ENCODE results near the gene IL1RAPL1. TPM values are rescaled to one million over a fixed set of nuclear protein-coding genes. Genes with fewer than 3 reads are reported as not detected.

IL1RAPL1 gene
- total RNA-seq, 1 donor from 2014 or later, result not detected

- FAIRE-seq, result no peak
- no peak for TF ChIP-seq CTCF (IDR thresholded peaks at IDR 0.05; ENCODE audit: insufficient read depth, low read length, severe bottlenecking)
- H3K4me3 ChIP-seq (ENCODE audit: low read depth, low read length), result no peak overlapping the region
- peak; percentile 1 for DNase-seq (ENCODE audit: low read depth)
- H3K27me3 ChIP-seq (ENCODE audit: control insufficient read depth, insufficient read depth, low read length), result no peaks in the 10 kb centered on the region
- H3K36me3 ChIP-seq (ENCODE audit: control insufficient read depth, insufficient read depth, low read length), result no peaks in the 10 kb centered on the region
Measured at GRCh38 chrX:29431895-29432294, 844.6 kb downstream of the IL1RAPL1 start.

GRCh38 chrX:29432534-29432933 is 845.3 kb downstream of the IL1RAPL1 start:
- FAIRE-seq (no peak), DNase-seq (ENCODE audit: low read depth) (peak; percentile 17)
- H3K36me3 ChIP-seq (ENCODE audit: control insufficient read depth, insufficient read depth, low read length), result no peaks in the 10 kb centered on the region
- no peak for TF ChIP-seq CTCF (IDR thresholded peaks at IDR 0.05; ENCODE audit: insufficient read depth, low read length, severe bottlenecking)
- H3K4me3 ChIP-seq (ENCODE audit: low read depth, low read length), result no peak overlapping the region
- H3K27me3 ChIP-seq (ENCODE audit: control insufficient read depth, insufficient read depth, low read length), result no peaks in the 10 kb centered on the region

- Histone ChIP-seq H3K4me3 (ENCODE audit: low read depth, low read length) (no peak overlapping the region), H3K36me3 (ENCODE audit: control insufficient read depth, insufficient read depth, low read length) (no peaks in the 10 kb centered on the region), H3K27me3 (ENCODE audit: control insufficient read depth, insufficient read depth, low read length) (no peaks in the 10 kb centered on the region)
- TF ChIP-seq CTCF (IDR thresholded peaks at IDR 0.05; ENCODE audit: insufficient read depth, low read length, severe bottlenecking), result no peak
- FAIRE-seq (no peak), DNase-seq (ENCODE audit: low read depth) (no peak)
Measured at GRCh38 chrX:29434939-29435338, 847.7 kb downstream of the IL1RAPL1 start.

GRCh38 chrX:29435396-29435795 is 848.1 kb downstream of the IL1RAPL1 start:
- DNase-seq (ENCODE audit: low read depth), result peak; percentile 3
- no peak for TF ChIP-seq CTCF (IDR thresholded peaks at IDR 0.05; ENCODE audit: insufficient read depth, low read length, severe bottlenecking)
- no peak for FAIRE-seq
- H3K4me3 ChIP-seq (ENCODE audit: low read depth, low read length), result no peak overlapping the region
- no peaks in the 10 kb centered on the region for H3K36me3 ChIP-seq (ENCODE audit: control insufficient read depth, insufficient read depth, low read length)
- H3K27me3 ChIP-seq (ENCODE audit: control insufficient read depth, insufficient read depth, low read length), result no peaks in the 10 kb centered on the region

- H3K4me3 ChIP-seq (ENCODE audit: low read depth, low read length), result no peak overlapping the region
- TF ChIP-seq CTCF (IDR thresholded peaks at IDR 0.05; ENCODE audit: insufficient read depth, low read length, severe bottlenecking), result no peak
- DNase-seq (ENCODE audit: low read depth) (no peak), FAIRE-seq (no peak)
- H3K36me3 ChIP-seq (ENCODE audit: control insufficient read depth, insufficient read depth, low read length), result no peaks in the 10 kb centered on the region
- no peaks in the 10 kb centered on the region for H3K27me3 ChIP-seq (ENCODE audit: control insufficient read depth, insufficient read depth, low read length)
Measured at GRCh38 chrX:29447867-29448266, 860.6 kb downstream of the IL1RAPL1 start.

GRCh38 chrX:29453333-29453732 is 866.1 kb downstream of the IL1RAPL1 start:
- no peak for TF ChIP-seq CTCF (IDR thresholded peaks at IDR 0.05; ENCODE audit: insufficient read depth, low read length, severe bottlenecking)
- DNase-seq (ENCODE audit: low read depth) (no peak), FAIRE-seq (no peak)
- Histone ChIP-seq H3K4me3 (ENCODE audit: low read depth, low read length) (no peak overlapping the region), H3K27me3 (ENCODE audit: control insufficient read depth, insufficient read depth, low read length) (no peaks in the 10 kb centered on the region), H3K36me3 (ENCODE audit: control insufficient read depth, insufficient read depth, low read length) (no peaks in the 10 kb centered on the region)

All from bronchial epithelial cell (primary cell).